Measurements from ENCODE around the gene TRO.
A peak's percentile ranks its signal among the peaks of the same experiment; 100 is the strongest.

Gene TRO

DNA sequence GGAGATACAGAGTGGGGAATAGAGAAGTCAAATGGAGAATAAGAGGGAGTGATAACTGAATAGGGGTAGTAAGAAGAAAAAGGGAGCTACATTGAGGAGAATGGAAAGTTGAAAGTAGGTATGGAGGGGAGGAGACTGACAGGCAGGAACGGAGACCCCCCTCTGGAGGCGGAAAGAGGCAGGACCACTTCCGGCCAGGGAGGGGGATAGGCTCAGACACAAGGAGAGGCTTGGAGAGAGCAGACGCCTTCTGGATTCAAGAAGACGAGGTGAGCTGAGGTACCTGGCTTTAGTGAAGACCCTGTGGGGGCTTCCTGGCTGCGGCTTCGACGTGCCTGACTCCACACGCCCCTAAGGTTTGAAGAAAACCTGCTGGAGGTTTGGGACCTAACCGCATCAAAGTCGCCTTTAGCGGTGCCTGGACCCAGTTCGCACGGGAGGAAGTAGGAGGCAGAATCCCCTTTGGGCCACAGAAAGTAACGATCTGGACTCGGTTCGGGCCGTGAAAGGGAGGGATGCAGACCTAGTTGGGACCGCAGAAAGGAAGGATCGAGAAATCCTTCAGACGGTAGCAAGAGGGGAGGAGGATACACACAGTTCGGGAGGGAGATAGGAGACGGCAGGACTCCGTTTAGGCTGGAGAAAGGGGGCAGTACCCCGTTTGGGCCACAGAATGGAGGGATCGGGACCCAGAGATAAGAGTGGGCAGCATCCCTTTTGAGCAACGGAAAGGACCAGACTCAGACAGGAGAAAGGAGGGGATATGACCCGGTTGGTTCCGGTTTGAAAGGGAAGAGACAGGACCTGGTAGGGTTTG lies at the start of gene TRO:
TSS of gene TRO (plus strand) at position 215 of the 817 bp plus-strand sequence. CDS start 1,423 bp downstream, outside the sequence.
- no peak for FAIRE-seq

- no peak for FAIRE-seq
These were observed 34.9 kb upstream of the TRO start for GRCh38 chrX:54885740-54886139.

GRCh38 chrX:54891573-54891972 lies 29.1 kb upstream of the TRO start:
- peak; percentile 34 for FAIRE-seq

- no peak for FAIRE-seq
These were observed 26.5 kb upstream of the TRO start for GRCh38 chrX:54894159-54894558.

DNA sequence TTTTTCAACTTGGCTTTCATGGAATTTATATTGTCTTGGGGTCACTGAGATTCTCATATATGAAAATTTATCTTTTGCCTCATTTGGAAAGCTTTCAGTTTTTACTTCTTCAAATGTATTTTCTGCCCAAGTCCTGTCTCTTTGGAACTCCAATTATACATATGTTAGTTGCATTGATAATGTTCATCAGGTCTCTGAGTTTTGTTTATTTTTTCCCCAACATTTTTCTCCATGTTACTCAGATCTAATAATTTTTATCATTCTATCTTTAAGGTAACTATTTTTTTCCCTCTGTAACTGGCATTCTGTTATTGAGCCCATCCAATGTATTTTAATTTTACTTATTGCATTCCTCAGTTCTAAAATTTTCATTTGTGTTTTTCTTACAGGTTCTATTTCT lies 10.7 kb upstream of the TRO start:
- no peak for FAIRE-seq

- no peak for FAIRE-seq
These were observed 900 bp downstream of the TRO start for GRCh38 chrX:54921427-54922021.

- no peak for FAIRE-seq
These were observed 1.9 kb downstream of the TRO start for GRCh38 chrX:54922547-54922946.

- no peak for FAIRE-seq
These were observed 2.8 kb downstream of the TRO start for GRCh38 chrX:54923376-54923775.

- FAIRE-seq, result no peak
These were observed 6.4 kb downstream of the TRO start for GRCh38 chrX:54926978-54927377.

- no peak for FAIRE-seq
These were observed 8.3 kb downstream of the TRO start for GRCh38 chrX:54928876-54929275.

DNA sequence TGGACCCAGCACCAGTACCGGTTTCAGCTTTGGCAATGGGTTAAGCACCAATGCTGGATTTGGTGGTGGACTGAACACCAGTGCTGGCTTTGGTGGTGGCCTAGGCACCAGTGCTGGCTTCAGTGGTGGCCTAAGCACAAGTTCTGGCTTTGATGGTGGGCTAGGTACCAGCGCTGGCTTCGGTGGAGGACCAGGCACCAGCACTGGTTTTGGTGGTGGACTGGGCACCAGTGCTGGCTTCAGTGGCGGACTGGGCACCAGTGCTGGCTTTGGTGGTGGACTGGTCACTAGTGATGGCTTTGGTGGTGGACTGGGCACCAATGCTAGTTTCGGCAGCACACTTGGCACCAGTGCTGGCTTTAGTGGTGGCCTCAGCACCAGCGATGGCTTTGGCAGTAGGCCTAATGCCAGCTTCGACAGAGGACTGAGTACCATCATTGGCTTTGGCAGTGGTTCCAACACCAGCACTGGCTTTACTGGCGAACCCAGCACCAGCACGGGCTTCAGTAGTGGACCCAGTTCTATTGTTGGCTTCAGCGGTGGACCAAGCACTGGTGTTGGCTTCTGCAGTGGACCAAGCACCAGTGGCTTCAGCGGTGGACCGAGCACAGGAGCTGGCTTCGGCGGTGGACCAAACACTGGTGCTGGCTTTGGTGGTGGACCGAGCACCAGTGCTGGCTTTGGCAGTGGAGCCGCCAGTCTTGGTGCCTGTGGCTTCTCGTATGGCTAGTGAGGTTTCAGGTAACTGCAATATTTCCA lies 9.8 kb downstream of the TRO start:
- FAIRE-seq, result no peak

- FAIRE-seq, result no peak
These were observed 10.5 kb downstream of the TRO start for GRCh38 chrX:54931107-54931506.

DNA sequence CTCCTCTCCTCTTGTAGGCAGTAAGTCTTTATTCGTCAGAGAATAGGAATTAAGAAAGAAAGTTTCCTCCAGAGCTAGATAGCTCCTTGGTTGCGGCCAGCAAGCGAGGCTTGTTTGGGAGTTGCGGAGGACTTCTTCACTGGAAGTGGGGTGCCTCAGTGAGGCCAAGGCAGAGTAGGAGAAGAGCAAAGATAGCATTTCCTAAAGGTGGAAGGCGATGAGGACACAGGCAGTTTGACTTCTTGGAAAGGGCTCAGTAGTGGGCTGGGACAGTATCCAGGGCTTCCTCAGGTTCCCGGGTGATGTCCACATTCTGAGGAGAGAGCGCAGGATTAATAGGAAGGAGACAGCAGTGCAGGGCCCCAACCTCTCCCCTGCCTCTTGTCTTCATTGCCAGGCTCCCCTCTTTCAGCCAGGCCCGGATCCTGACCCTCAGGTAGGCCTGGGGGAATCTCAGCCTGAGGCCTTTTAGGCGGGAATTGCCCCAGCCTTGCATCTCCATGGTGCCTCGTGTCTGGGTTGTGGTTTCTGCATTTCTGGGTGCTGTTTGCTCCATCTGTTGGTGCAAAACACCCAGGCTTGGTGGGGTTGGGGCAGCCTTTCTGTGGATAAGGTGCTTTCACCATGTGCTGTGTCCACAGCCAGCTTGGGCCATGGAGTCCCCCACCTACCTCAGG lies 12.7 kb downstream of the TRO start:
- FAIRE-seq, result no peak

GRCh38 chrX:54934058-54934457 lies 13.4 kb downstream of the TRO start:
- FAIRE-seq, result no peak

DNA sequence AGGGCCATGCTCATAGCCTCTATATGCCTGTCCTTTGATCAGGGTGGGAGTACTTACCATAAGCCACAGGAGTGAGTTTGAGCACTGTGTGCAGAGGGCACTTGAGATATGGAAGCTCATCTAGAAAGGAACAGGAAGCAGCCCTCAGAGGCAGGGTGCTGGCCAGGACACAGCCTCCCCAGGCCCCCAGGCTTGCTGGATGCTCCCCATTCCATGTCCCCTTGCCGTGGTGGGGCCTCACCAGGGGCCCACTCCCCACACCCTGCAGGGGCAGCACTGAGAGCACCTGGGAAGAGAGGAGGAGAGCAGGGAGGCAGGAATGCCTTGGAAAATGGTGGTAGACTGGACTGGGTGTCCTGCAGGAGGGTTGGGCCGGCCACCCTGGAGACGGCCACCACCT lies 14.3 kb downstream of the TRO start:
- FAIRE-seq, result no peak

- no peak for FAIRE-seq
These were observed 14.7 kb downstream of the TRO start for GRCh38 chrX:54935306-54935705.

DNA sequence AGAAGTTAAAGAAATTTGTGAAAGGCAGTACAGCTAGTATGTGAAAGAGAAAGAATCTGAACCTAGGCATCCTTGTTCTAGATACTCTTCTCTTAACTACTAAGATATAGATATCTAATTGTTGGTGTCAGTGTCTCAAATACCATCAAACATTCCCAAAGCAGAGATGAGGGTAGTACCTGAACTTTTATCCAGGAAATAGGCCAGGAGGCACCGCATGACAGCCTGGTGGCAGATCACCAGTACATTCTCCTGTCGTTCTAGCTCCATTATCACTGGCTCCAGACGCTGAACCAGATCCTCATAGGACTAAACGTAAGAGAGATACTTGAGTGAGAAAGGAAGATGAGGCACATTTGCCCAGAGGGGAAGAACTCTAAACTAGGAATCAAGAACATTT lies 16.8 kb downstream of the TRO start:
- no peak for FAIRE-seq

DNA sequence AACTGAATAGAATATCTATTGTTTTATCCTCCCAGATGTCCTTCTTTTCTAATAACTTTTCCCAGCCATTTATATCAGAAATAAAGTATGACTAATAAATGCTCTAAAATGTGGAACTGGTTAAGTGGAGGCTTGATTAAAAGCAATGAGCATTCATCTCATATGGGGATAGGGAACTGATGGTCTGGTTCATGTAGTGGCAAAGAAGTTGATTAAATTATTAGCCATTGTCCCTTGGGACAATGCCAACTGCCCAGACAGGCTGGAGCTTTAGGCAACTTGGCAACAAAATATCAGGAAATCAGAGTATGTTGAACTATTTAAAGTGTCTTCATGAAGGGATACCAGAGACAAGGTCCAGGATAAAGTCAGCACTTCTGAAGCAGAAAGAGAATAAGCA lies 24.2 kb downstream of the TRO start:
- FAIRE-seq, result no peak

- FAIRE-seq, result no peak
These were observed 24.6 kb downstream of the TRO start for GRCh38 chrX:54945224-54945623.

DNA sequence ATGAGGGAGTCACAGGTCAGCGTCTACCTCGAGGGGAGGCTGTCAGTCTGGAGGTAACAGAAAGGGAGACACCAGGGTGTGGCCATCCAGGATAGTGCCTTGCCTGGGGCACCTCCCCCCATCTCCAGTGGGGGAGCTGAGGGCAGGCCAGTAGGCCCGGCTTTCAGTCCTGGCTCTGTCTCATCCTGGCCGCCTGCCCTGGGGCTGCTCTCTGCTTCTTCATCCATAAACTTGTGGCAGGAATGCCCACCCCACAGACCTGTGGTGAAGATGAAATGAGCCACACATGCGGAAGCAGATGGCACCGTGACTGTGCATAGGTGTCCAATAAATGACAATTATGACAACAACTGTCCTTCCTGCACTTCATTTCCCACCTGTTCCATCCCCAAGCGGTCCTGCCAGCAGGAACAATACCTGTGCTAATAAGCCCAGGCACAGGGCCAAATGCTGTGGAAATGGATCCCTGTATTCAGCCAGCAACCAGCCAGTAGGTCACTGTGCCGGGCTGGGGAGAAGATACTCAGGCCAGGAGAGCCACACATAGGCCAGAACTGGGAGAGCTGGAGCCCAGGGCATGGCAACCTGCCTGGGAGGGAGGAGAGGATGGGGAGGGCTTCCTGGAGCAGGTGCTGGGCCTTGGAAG lies 30.2 kb downstream of the TRO start:
- FAIRE-seq, result no peak

- no peak for FAIRE-seq
These were observed 41.1 kb downstream of the TRO start for GRCh38 chrX:54961750-54962149.

DNA sequence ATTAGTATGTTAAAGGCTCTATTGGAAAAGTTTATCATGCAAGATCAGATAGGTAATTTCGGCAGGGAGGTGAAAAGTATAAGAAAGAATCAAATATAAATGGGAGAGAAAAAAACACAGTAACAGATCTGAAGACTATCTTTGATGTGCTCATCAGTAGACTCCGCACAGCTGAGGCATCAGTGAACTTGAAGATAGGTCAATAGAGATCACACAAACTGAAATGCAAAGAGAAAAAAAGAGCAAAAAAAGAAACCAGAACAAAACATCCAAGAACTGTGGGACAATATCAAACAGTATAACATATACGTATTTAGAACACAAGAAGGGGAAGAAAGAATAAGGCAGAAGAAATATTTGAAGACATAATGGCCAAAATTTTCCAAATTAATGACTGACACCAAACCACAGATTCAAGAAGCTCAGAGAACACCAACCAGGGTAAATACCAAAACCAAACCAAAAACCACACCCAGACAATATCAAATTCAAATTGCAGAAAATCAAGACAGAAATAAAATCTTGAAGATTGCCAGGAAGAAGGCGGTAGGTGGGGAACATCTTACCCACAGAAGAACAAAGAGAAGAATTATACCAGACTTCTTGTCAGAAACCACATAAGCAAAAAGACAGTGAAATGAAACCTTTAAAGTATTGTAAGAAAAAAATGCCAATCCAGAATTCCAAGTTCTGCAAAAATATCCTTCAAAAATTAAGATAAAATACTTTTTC lies 44.3 kb downstream of the TRO start:
- FAIRE-seq, result no peak

Measured in A204.1 (cell line).